MM.1S (cell line): ENCODE results near the gene BPIFA1.

Source experiments
- DNase-seq: peaks from one replicate; pipeline ENCODE4 v3.0.0-alpha.2; 2015
- H2AFZ ChIP-seq: fragments of 300-600 bp; sonication (generic); 2 replicates; pipeline ENCODE4 v1.6.0; 2016; ENCODE audit warnings: antibody characterized with exemption, low read length
- H3F3A ChIP-seq: fragments of 300-600 bp; sonication (generic); 2 replicates; pipeline ENCODE4 v1.6.1; 2016; ENCODE audit warnings: mild to moderate bottlenecking, antibody characterized with exemption, low read length, moderate library complexity, mixed read lengths; ENCODE audit not compliant: insufficient read depth
- H3K27ac ChIP-seq: fragments of 300-600 bp; sonication (generic); 2 replicates; pipeline ENCODE4 v1.5.1; 2016; ENCODE audit warnings: mild to moderate bottlenecking, low read length
- H3K27me3 ChIP-seq: fragments of 300-600 bp; sonication (generic); replicated peaks from 2 replicates; pipeline ENCODE4 v1.6.0; 2016; ENCODE audit warnings: low read length; ENCODE audit not compliant: insufficient read depth
- H3K36me3 ChIP-seq: fragments of 300-600 bp; sonication (generic); replicated peaks from 2 replicates; pipeline ENCODE4 v1.6.1; 2016; ENCODE audit warnings: mild to moderate bottlenecking, low read length, mixed read lengths; ENCODE audit not compliant: insufficient read depth
- H3K4me1 ChIP-seq: fragments of 300-600 bp; sonication (generic); 2 replicates; pipeline ENCODE4 v1.6.1; 2016; ENCODE audit warnings: low read length, mixed read lengths
- H3K4me2 ChIP-seq: fragments of 300-600 bp; sonication (generic); 2 replicates; pipeline ENCODE4 v1.6.0; 2016; ENCODE audit warnings: low read depth, low read length
- H3K4me3 ChIP-seq: fragments of 300-600 bp; sonication (generic); 2 replicates; pipeline ENCODE4 v1.5.1; 2016; ENCODE audit warnings: low read length, mixed read lengths
- H3K79me2 ChIP-seq: fragments of 300-600 bp; sonication (generic); 2 replicates; pipeline ENCODE4 v1.6.1; 2016; ENCODE audit warnings: mixed run types, low read length, mixed read lengths
- H3K9ac ChIP-seq: fragments of 300-600 bp; sonication (generic); 2 replicates; pipeline ENCODE4 v1.6.1; 2016; ENCODE audit warnings: low read length, mixed read lengths
- H3K9me2 ChIP-seq: fragments of 300-600 bp; sonication (generic); replicated peaks from 2 replicates; pipeline ENCODE4 v1.6.1; 2016; ENCODE audit warnings: mild to moderate bottlenecking, low read length, mixed read lengths; ENCODE audit not compliant: insufficient read depth
- H3K9me3 ChIP-seq: fragments of 300-600 bp; sonication (generic); replicated peaks from 2 replicates; pipeline ENCODE4 v1.6.1; 2016; ENCODE audit warnings: mild to moderate bottlenecking, low read length, mixed read lengths; ENCODE audit not compliant: insufficient read depth
- H4K20me1 ChIP-seq: fragments of 300-600 bp; sonication (generic); 2 replicates; pipeline ENCODE4 v1.6.1; 2016; ENCODE audit warnings: mild to moderate bottlenecking, low read length, moderate library complexity, mixed read lengths; ENCODE audit not compliant: insufficient read depth
- EZH2 ChIP-seq: fragments of 300-600 bp; sonication (generic); optimal IDR thresholded peaks from 2 replicates; pipeline ENCODE3; 2017; ENCODE audit warnings: low read depth, mild to moderate bottlenecking, antibody characterized with exemption, low read length, mixed read lengths
- EZH2phosphoT487 ChIP-seq: fragments of 300-600 bp; sonication (generic); IDR thresholded peaks from 2 replicates; pipeline ENCODE4 v1.6.1; 2018; ENCODE audit warnings: antibody characterized with exemption, low read length
- TF ChIP-seq, protein P1 (sequence below): fragments of 300-600 bp; sonication (generic); IDR thresholded peaks from 2 replicates; pipeline ENCODE4 v1.5.1; 2016; ENCODE audit warnings: antibody characterized with exemption, low read length, mixed read lengths

Gene BPIFA1

DNA sequence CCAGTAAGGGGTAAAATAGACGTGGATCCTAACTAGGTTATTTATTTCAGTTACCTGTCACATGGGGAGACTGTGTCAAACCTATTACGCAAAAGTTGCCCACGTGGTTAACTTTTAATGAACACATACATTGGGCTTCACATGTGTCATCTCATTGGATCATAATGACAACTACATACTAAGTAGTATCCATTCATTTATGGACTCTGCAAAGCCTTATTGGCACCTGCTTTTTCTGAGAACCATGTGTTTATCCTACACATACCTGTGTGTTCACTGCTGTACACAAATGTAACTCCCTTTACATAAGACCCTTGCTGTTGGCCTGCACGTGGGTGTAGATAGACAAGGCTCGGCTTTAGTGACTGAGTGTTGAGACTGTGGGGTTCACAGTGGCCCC lies 5.1 kb downstream of the BPIFA1 start:
- peaks cover 12% of the 10 kb centered on the region for H3K27me3 ChIP-seq
- H3K9me3 ChIP-seq = no peaks in the 10 kb centered on the region
- no peak overlapping the region for H3K4me2 ChIP-seq
- H3F3A ChIP-seq = no peaks in the 10 kb centered on the region
- no peak overlapping the region for H3K27ac ChIP-seq
- no peak overlapping the region for H3K9ac ChIP-seq
- no peaks in the 10 kb centered on the region for H3K79me2 ChIP-seq
- no peaks in the 10 kb centered on the region for H3K4me1 ChIP-seq
- H4K20me1 ChIP-seq = no peaks in the 10 kb centered on the region
- no peaks in the 10 kb centered on the region for H3K9me2 ChIP-seq
- H3K36me3 ChIP-seq = no peaks in the 10 kb centered on the region
- no peak for DNase-seq
- no peak overlapping the region for H2AFZ ChIP-seq
- H3K4me3 ChIP-seq = no peak overlapping the region
- TF ChIP-seq EZH2phosphoT487 (no peak), EZH2 (no peak)
- TF ChIP-seq, protein P1, sequence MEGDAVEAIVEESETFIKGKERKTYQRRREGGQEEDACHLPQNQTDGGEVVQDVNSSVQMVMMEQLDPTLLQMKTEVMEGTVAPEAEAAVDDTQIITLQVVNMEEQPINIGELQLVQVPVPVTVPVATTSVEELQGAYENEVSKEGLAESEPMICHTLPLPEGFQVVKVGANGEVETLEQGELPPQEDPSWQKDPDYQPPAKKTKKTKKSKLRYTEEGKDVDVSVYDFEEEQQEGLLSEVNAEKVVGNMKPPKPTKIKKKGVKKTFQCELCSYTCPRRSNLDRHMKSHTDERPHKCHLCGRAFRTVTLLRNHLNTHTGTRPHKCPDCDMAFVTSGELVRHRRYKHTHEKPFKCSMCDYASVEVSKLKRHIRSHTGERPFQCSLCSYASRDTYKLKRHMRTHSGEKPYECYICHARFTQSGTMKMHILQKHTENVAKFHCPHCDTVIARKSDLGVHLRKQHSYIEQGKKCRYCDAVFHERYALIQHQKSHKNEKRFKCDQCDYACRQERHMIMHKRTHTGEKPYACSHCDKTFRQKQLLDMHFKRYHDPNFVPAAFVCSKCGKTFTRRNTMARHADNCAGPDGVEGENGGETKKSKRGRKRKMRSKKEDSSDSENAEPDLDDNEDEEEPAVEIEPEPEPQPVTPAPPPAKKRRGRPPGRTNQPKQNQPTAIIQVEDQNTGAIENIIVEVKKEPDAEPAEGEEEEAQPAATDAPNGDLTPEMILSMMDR = no peak

DNA sequence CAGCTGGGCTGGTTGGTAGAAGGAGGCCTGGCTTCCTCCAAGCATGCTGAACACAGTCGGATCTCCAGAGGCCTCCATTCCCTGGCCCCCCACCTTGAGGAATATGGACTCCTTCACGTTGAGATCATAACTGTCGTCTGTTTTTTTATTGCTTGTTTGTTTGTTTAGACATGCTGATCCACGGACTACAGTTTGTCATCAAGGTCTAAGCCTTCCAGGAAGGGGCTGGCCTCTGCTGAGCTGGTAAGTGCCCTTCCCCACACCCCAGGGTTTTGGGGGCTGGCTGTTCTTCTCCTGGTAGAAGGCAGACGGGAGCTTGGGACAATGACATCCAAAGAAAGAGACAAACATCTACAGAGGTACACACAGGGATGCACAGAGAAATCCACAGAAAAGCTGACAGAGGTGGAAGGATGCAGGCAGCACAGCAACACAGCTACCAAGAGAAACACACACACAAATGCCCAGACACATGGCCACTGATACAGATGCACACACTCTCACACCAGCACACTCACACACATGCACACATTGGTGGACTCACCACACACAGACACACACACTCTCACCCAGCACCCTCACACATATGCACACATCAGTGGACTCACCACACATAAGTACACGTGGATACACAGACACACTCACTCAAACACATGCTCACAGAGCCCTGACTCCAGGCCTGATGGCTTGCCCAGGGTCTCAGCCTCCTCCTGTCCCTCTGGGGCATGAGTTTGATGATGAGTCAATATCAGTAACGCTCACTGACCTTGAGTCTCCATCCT lies 6.7 kb downstream of the BPIFA1 start:
- no peak for DNase-seq
- TF ChIP-seq, protein P1 = no peak
- TF ChIP-seq EZH2phosphoT487 = no peak
- no peak for TF ChIP-seq EZH2
- no peaks in the 10 kb centered on the region for H3K9me3 ChIP-seq
- H3F3A ChIP-seq = no peaks in the 10 kb centered on the region
- no peak overlapping the region for H3K4me2 ChIP-seq
- no peaks in the 10 kb centered on the region for H3K36me3 ChIP-seq
- H3K27me3 ChIP-seq = no peaks in the 10 kb centered on the region
- no peaks in the 10 kb centered on the region for H3K4me1 ChIP-seq
- no peaks in the 10 kb centered on the region for H3K9me2 ChIP-seq
- H2AFZ ChIP-seq = no peak overlapping the region
- no peaks in the 10 kb centered on the region for H3K79me2 ChIP-seq
- H4K20me1 ChIP-seq = no peaks in the 10 kb centered on the region
- H3K4me3 ChIP-seq = no peak overlapping the region
- no peak overlapping the region for H3K9ac ChIP-seq
- no peak overlapping the region for H3K27ac ChIP-seq

- Histone ChIP-seq H3K79me2 (no peaks in the 10 kb centered on the region), H3K4me2 (no peak overlapping the region), H3K36me3 (no peaks in the 10 kb centered on the region), H4K20me1 (no peaks in the 10 kb centered on the region), H3F3A (no peaks in the 10 kb centered on the region), H3K9ac (no peak overlapping the region), H3K4me3 (no peak overlapping the region), H3K9me3 (no peaks in the 10 kb centered on the region), H3K27ac (no peak overlapping the region), H3K4me1 (no peaks in the 10 kb centered on the region), H3K9me2 (no peaks in the 10 kb centered on the region), H2AFZ (no peak overlapping the region), H3K27me3 (no peaks in the 10 kb centered on the region; the same call in 1 of the 2 replicates)
- TF ChIP-seq EZH2phosphoT487 (no peak), EZH2 (no peak)
- TF ChIP-seq, protein P1 = no peak
- no peak for DNase-seq
These were observed 10.3 kb downstream of the BPIFA1 start for GRCh38 chr20:33246077-33246476.
